ENCODE results near the gene LAMTOR5. TPM values are rescaled to one million over a fixed set of nuclear protein-coding genes. Genes with fewer than 3 reads are reported as not detected.

Gene LAMTOR5
- total and polyA plus RNA-seq, 10 of the 15 experiments (the other 5 are each of a cell fraction or from before 2014, with no cell fraction given) = 64.1 to 613 (median 315) TPM

GRCh38 chr1:110407260-110408210, at the start of gene LAMTOR5 (continued):
- TF ChIP-seq SIN3A (IDR thresholded peaks at IDR 0.05; ENCODE audit: low read depth, low read length) (peak; percentile 72; the same call in 1 of the 2 replicates), PAX8 (IDR thresholded peaks at IDR 0.05) (peak; percentile 61; the same call in 1 of the 2 replicates), BCL11A (IDR thresholded peaks at IDR 0.05; ENCODE audit: low read depth, low read length) (no peak), SMC3 (IDR thresholded peaks at IDR 0.05; ENCODE audit: borderline replicate concordance, low read length) (0 out of 2 replicates have a peak, but pooled peaks have one; percentile 8), JUNB (IDR thresholded peaks at IDR 0.05) (no peak), BMI1 (IDR thresholded peaks at IDR 0.05; ENCODE audit: borderline replicate concordance) (no peak), SKIL (IDR thresholded peaks at IDR 0.05; ENCODE audit: low read depth, poor library complexity, severe bottlenecking) (no peak), BCL3 (IDR thresholded peaks at IDR 0.05; ENCODE audit: borderline replicate concordance, insufficient read depth, low read depth, low read length, poor library complexity, severe bottlenecking) (no peak), CEBPZ (IDR thresholded peaks at IDR 0.05; ENCODE audit: low read depth, low read length) (no peak), ATF3 (IDR thresholded peaks at IDR 0.05; ENCODE audit: borderline replicate concordance, extremely low read depth, low read depth, low read length) (peak; percentile 76; the same call in 1 of the 2 replicates), SMAD5 (IDR thresholded peaks at IDR 0.05; ENCODE audit: low read depth) (peak; percentile 89)
